ENCODE data around the gene DOCK2.

DNA sequence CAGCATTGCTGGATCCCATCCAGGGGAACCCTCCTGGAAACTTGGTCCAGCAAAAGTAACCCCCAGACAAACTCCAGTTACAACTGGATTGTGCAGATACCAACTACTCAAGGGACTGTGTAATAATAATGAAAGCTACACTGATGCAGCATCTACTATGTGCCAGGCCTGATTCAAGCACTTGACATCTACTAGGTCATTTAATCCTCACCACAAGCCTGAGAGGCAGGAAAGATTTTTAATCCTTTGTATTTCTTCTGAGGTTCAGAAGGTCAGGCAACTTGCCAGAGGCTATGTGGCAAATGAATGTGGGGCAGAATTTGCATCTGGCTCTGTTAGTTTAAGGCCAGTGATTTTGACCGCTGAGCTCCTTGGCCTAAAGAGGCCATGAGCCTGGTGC is 439.1 kb downstream of the DOCK2 start:
- TF ChIP-seq KDM5A (IDR thresholded peaks at IDR 0.05; ENCODE audit: low read length) (no peak), CREB1 (IDR thresholded peaks at IDR 0.05) (no peak), EZH2 (IDR thresholded peaks at IDR 0.05; ENCODE audit: low read depth, low read length, severe bottlenecking) (no peak), JUND (IDR thresholded peaks at IDR 0.05; ENCODE audit: low read length) (no peak), TAF1 (IDR thresholded peaks at IDR 0.05; ENCODE audit: low read depth, low read length) (no peak), POLR2A (IDR thresholded peaks at IDR 0.05; ENCODE audit: control extremely low read depth in 1 of 2, low read depth in 2 of 2, low read length in 2 of 2) (no peak), ZNF274 (IDR thresholded peaks at IDR 0.05; ENCODE audit: borderline replicate concordance, extremely low read depth, low read length) (no peak), POLR2AphosphoS5 (IDR thresholded peaks at IDR 0.05; ENCODE audit: low read depth, low read length) (no peak), BCL11A (IDR thresholded peaks at IDR 0.05; ENCODE audit: low read depth in 2 of 2, low read length in 2 of 2) (no peak)
